ENCODE data around the gene LOXL1. TPM values are rescaled to one million over a fixed set of nuclear protein-coding genes. Genes with fewer than 3 reads are reported as not detected.

Gene LOXL1
- total and polyA plus RNA-seq, 10 of the 15 experiments (the other 5 are each of a cell fraction or from before 2014, with no cell fraction given): 0.07 to 0.15 TPM; not detected in 8

- ChIA-PET POLR2A (interaction anchor here (0.6 kb wide), 1 partner anchor 1453 kb away, joined by 4 read pairs; no protein-coding TSS in a partner anchor), SMC1A (ENCODE audit: uncharacterized antibody, unreplicated experiment) (interaction anchor here (0.7 to 4.8 kb wide), 3 partner anchors 9 to 33 kb away, joined by 3 to 43 read pairs (median 5); partner anchors contain the start of gene TBC1D21), CTCF (interaction anchor here (0.6 to 8.8 kb wide), 15 partner anchors 9 to 271 kb away, joined by 3 to 116 read pairs (median 3); partner anchors contain the start of gene TBC1D21), RAD21 (ENCODE audit: unreplicated experiment) (interaction anchor here (0.8 to 1.4 kb wide), 2 partner anchors 28 to 33 kb away, joined by 3 to 6 read pairs; no protein-coding TSS in a partner anchor)
- Histone ChIP-seq H3K9ac (ENCODE audit: control insufficient read depth, insufficient read depth, low read length) (no peak overlapping the region), H3K9me3 (replicated peaks; ENCODE audit: control insufficient read depth, insufficient read depth, low read length) (no peaks in the 10 kb centered on the region), H3K79me2 (ENCODE audit: control insufficient read depth, insufficient read depth, low read length) (no peaks in the 10 kb centered on the region), H3K4me3 (no peak overlapping the region), H3K27me3 (replicated peaks in 1 of 2; ENCODE audit: control insufficient read depth in 2 of 2, insufficient read depth in 2 of 2, low read length in 1 of 2) (peaks cover 3 to 6% of the 10 kb centered on the region in 2 experiments; a peak in 3 of 4 replicates), H4K20me1 (ENCODE audit: control insufficient read depth, insufficient read depth) (no peaks in the 10 kb centered on the region), H3K27ac (ENCODE audit: control insufficient read depth, insufficient read depth) (no peak overlapping the region), H3K4me1 (ENCODE audit: control insufficient read depth, insufficient read depth, low read length) (no peaks in the 10 kb centered on the region), H2AFZ (ENCODE audit: control insufficient read depth, low read depth, low read length) (no peak overlapping the region), H3K4me2 (ENCODE audit: control insufficient read depth, insufficient read depth) (no peak overlapping the region), H3K36me3 (ENCODE audit: control insufficient read depth in 2 of 2, insufficient read depth in 2 of 2, low read length in 1 of 2) (no peaks in the 10 kb centered on the region)
- in situ Hi-C loops (cut with MboI) (no loop called here), intact Hi-C loops (cut with micrococcal nuclease; ENCODE audit: unreplicated experiment) (no loop called here)
- ATAC-seq (no peak), DNase-seq (ENCODE audit: low read depth, low spot score) (no peak), FAIRE-seq (no peak)
- BruUV-seq (replicated peaks): no TSS peak
- WGBS (ENCODE audit: insufficient coverage, insufficient replicate concordance, low lambda C conversion rate, missing lambda C conversion rate): 50% methylated on average over 2 of the region's 2 CpGs
- TF ChIP-seq HCFC1 (IDR thresholded peaks at IDR 0.05; ENCODE audit: low read length) (no peak), NFYA (IDR thresholded peaks at IDR 0.05; ENCODE audit: borderline replicate concordance, low read depth, low read length) (no peak), SREBF1 (IDR thresholded peaks at IDR 0.05; ENCODE audit: low read length) (no peak)
These were observed 19.2 kb upstream of the LOXL1 start for GRCh38 chr15:73907035-73907408.

GRCh38 chr15:73908030-73908821, 18.0 kb upstream of the LOXL1 start:
- FAIRE-seq: no peak
- no peaks in the 10 kb centered on the region for H3K36me3 ChIP-seq (ENCODE audit: control insufficient read depth in 2 of 2, insufficient read depth in 2 of 2, low read length in 1 of 2)
- no peak overlapping the region for H3K9ac ChIP-seq (ENCODE audit: control insufficient read depth, insufficient read depth, low read length)
- H3K4me3 ChIP-seq: no peak overlapping the region
- intact Hi-C loops (cut with micrococcal nuclease; ENCODE audit: unreplicated experiment) (loop anchor here (1.0 kb wide), 1 partner anchor 34 kb away; no protein-coding TSS in a partner anchor), in situ Hi-C loops (cut with MboI) (no loop called here)
- 8% methylated on average over 7 of the region's 7 CpGs for WGBS (ENCODE audit: insufficient coverage, insufficient replicate concordance, low lambda C conversion rate, missing lambda C conversion rate)
- H3K27ac ChIP-seq (ENCODE audit: control insufficient read depth, insufficient read depth): no peak overlapping the region
- ChIA-PET POLR2A (no interaction called here), SMC1A (ENCODE audit: uncharacterized antibody, unreplicated experiment) (interaction anchor here (0.6 to 4.8 kb wide), 4 partner anchors 11 to 94 kb away, joined by 3 to 43 read pairs (median 4); partner anchors contain the start of gene TBC1D21), CTCF (interaction anchor here (0.6 to 8.8 kb wide), 13 partner anchors 8 to 568 kb away, joined by 3 to 116 read pairs (median 4); partner anchors contain the start of gene TBC1D21), RAD21 (ENCODE audit: unreplicated experiment) (interaction anchor here (1.4 kb wide), 1 partner anchor 34 kb away, joined by 6 read pairs; no protein-coding TSS in a partner anchor)
- no peaks in the 10 kb centered on the region for H3K9me3 ChIP-seq (replicated peaks; ENCODE audit: control insufficient read depth, insufficient read depth, low read length)
- H2AFZ ChIP-seq (ENCODE audit: control insufficient read depth, low read depth, low read length): no peak overlapping the region
- peak; percentile 4 for DNase-seq (ENCODE audit: low read depth, low spot score)
- H3K27me3 ChIP-seq (replicated peaks in 1 of 2; ENCODE audit: control insufficient read depth in 2 of 2, insufficient read depth in 2 of 2, low read length in 1 of 2): peaks cover 0 to 6% of the 10 kb centered on the region in 2 experiments; a peak in 2 of 4 replicates
- H3K79me2 ChIP-seq (ENCODE audit: control insufficient read depth, insufficient read depth, low read length): no peaks in the 10 kb centered on the region
- BruUV-seq (replicated peaks): no TSS peak
- no peak overlapping the region for H3K4me2 ChIP-seq (ENCODE audit: control insufficient read depth, insufficient read depth)
- H4K20me1 ChIP-seq (ENCODE audit: control insufficient read depth, insufficient read depth): no peaks in the 10 kb centered on the region
- ATAC-seq: peak; percentile 100
- no peaks in the 10 kb centered on the region for H3K4me1 ChIP-seq (ENCODE audit: control insufficient read depth, insufficient read depth, low read length)
- no peak for TF ChIP-seq GABPA (IDR thresholded peaks at IDR 0.05; ENCODE audit: low read depth)
- no peak for TF ChIP-seq FOXK2 (IDR thresholded peaks at IDR 0.05)
- peak; percentile 45 for TF ChIP-seq RUNX3 (IDR thresholded peaks at IDR 0.05; ENCODE audit: low read length)
- peak; percentile 75 for TF ChIP-seq RAD21 (IDR thresholded peaks at IDR 0.05; ENCODE audit: insufficient read depth, low read depth, low read length)
- peak; percentile 58; the same call in 1 of the 2 replicates for TF ChIP-seq HDGF (IDR thresholded peaks at IDR 0.05)
- TF ChIP-seq SMC3 (IDR thresholded peaks at IDR 0.05; ENCODE audit: borderline replicate concordance, low read length): peak; percentile 48; the same call in 1 of the 2 replicates
- no peak for TF ChIP-seq PBX3 (IDR thresholded peaks at IDR 0.05; ENCODE audit: insufficient replicate concordance, low read depth, low read length)
- no peak for TF ChIP-seq STAT3 (IDR thresholded peaks at IDR 0.05; ENCODE audit: low read depth, low read length)
- TF ChIP-seq BRCA1 (IDR thresholded peaks at IDR 0.05; ENCODE audit: low read depth, low read length): no peak
- no peak for TF ChIP-seq TCF12 (IDR thresholded peaks at IDR 0.05; ENCODE audit: low read depth, low read length)
- no peak for TF ChIP-seq SP1 (IDR thresholded peaks at IDR 0.05; ENCODE audit: low read depth, low read length)
